ENCODE data around the gene FURIN.

DNA sequence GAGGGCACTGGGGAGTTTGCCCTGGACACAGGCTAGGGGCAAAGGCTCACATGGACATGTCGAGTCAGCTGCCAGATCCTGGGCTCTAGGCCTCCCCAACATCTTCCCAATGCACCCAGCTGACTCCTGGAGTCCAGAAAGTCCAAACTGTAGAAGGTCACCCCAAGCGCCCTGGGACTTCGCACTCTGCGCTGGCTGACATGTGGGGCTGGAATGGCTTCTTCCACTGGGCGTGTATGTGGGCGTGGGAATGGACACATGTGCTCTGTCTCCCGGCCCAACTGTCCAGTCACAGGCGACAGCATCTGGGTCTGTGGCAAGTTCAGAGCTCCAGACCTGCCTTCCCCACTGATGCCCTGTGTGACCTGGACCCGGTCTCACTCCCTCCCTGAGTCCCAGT is 13.2 kb upstream of the FURIN start:
- TF ChIP-seq, protein P1, sequence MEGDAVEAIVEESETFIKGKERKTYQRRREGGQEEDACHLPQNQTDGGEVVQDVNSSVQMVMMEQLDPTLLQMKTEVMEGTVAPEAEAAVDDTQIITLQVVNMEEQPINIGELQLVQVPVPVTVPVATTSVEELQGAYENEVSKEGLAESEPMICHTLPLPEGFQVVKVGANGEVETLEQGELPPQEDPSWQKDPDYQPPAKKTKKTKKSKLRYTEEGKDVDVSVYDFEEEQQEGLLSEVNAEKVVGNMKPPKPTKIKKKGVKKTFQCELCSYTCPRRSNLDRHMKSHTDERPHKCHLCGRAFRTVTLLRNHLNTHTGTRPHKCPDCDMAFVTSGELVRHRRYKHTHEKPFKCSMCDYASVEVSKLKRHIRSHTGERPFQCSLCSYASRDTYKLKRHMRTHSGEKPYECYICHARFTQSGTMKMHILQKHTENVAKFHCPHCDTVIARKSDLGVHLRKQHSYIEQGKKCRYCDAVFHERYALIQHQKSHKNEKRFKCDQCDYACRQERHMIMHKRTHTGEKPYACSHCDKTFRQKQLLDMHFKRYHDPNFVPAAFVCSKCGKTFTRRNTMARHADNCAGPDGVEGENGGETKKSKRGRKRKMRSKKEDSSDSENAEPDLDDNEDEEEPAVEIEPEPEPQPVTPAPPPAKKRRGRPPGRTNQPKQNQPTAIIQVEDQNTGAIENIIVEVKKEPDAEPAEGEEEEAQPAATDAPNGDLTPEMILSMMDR (IDR thresholded peaks at IDR 0.05; ENCODE audit: control extremely low read depth in 1 of 3, insufficient read depth in 1 of 3, low read depth in 1 of 3, low read length in 3 of 3) = no peak
- TF ChIP-seq, protein P2, sequence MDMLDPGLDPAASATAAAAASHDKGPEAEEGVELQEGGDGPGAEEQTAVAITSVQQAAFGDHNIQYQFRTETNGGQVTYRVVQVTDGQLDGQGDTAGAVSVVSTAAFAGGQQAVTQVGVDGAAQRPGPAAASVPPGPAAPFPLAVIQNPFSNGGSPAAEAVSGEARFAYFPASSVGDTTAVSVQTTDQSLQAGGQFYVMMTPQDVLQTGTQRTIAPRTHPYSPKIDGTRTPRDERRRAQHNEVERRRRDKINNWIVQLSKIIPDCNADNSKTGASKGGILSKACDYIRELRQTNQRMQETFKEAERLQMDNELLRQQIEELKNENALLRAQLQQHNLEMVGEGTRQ (IDR thresholded peaks at IDR 0.05; ENCODE audit: low read length) = no peak
- TF ChIP-seq EZH2 (IDR thresholded peaks at IDR 0.05; ENCODE audit: low read depth, low read length, severe bottlenecking) (no peak), POLR2AphosphoS5 (IDR thresholded peaks at IDR 0.05; ENCODE audit: low read depth, low read length) (no peak)

Measured in H1 (cell line).